Activated CD4-positive, alpha-beta T cell treated with anti-CD3 and anti-CD28 coated beads, Interleukin-2, amount 50 U/mL, for 16 hours (primary cell): Measurements from ENCODE around the gene SLC22A15.
"Not testable (repeated sequence)": the region's sequence is repeated elsewhere in the genome, so short reads cannot be mapped to it uniquely, and the experiment has no call there.

Experiments used
- DNase-seq: peaks from one replicate; pipeline ENCODE4 v3.0.0-alpha.2; 2020

Gene SLC22A15

GRCh38 chr1:116044071-116044470 is 67.8 kb downstream of the SLC22A15 start:
- no peak for DNase-seq

GRCh38 chr1:116046933-116047332 is 70.6 kb downstream of the SLC22A15 start:
- not testable (repeated sequence) for DNase-seq

- DNase-seq: not testable (repeated sequence)
Observed at GRCh38 chr1:116051896-116052295, 75.6 kb downstream of the SLC22A15 start.

GRCh38 chr1:116062201-116062600 is 85.9 kb downstream of the SLC22A15 start:
- DNase-seq: no peak

- DNase-seq: no peak
Observed at GRCh38 chr1:116064616-116065015, 88.3 kb downstream of the SLC22A15 start.

GRCh38 chr1:116066868-116067565 is 90.7 kb downstream of the SLC22A15 start:
- DNase-seq: no peak

GRCh38 chr1:116067566-116067890 is 91.2 kb downstream of the SLC22A15 start:
- DNase-seq: no peak

- DNase-seq: no peak
Observed at GRCh38 chr1:116075575-116075974, 99.3 kb downstream of the SLC22A15 start.

- DNase-seq: no peak
Observed at GRCh38 chr1:116075990-116076389, 99.7 kb downstream of the SLC22A15 start.

GRCh38 chr1:116076831-116077230 is 100.5 kb downstream of the SLC22A15 start:
- DNase-seq: no peak

GRCh38 chr1:116078699-116079223 is 102.4 kb downstream of the SLC22A15 start:
- no peak for DNase-seq

GRCh38 chr1:116087628-116088027 is 111.3 kb downstream of the SLC22A15 start:
- DNase-seq: no peak

GRCh38 chr1:116089870-116090269 is 113.6 kb downstream of the SLC22A15 start:
- DNase-seq: no peak

- no peak for DNase-seq
Observed at GRCh38 chr1:116091083-116091482, 114.8 kb downstream of the SLC22A15 start.

- DNase-seq: no peak
Observed at GRCh38 chr1:116092752-116093489, 116.6 kb downstream of the SLC22A15 start.

- no peak for DNase-seq
Observed at GRCh38 chr1:116095027-116095426, 118.7 kb downstream of the SLC22A15 start.

- no peak for DNase-seq
Observed at GRCh38 chr1:116096013-116096618, 119.8 kb downstream of the SLC22A15 start.

- DNase-seq: no peak
Observed at GRCh38 chr1:116097626-116098025, 121.3 kb downstream of the SLC22A15 start.

- no peak for DNase-seq
Observed at GRCh38 chr1:116099379-116099778, 123.1 kb downstream of the SLC22A15 start.

GRCh38 chr1:116099919-116100318 is 123.6 kb downstream of the SLC22A15 start:
- no peak for DNase-seq

GRCh38 chr1:116104667-116105066 is 128.4 kb downstream of the SLC22A15 start:
- DNase-seq: no peak

- no peak for DNase-seq
Observed at GRCh38 chr1:116105996-116106395, 129.7 kb downstream of the SLC22A15 start.

GRCh38 chr1:116106646-116107045 is 130.3 kb downstream of the SLC22A15 start:
- no peak for DNase-seq

- DNase-seq: no peak
Observed at GRCh38 chr1:116107371-116107770, 131.1 kb downstream of the SLC22A15 start.
